Choroid plexus epithelial cell (primary cell): ENCODE data around the gene MARCHF4.
"Not testable (repeated sequence)": the region's sequence is repeated elsewhere in the genome, so short reads cannot be mapped to it uniquely, and the experiment has no call there.

Experiments used
- DNase-seq: peaks from one replicate; pipeline ENCODE4 v3.0.0-alpha.2; 2010; ENCODE audit warnings: low read depth
- H3K4me3 ChIP-seq: 2 replicates; pipeline ENCODE4 v1.5.1; 2011; ENCODE audit warnings: low read depth, mild to moderate bottlenecking, control low read depth, low read length, moderate library complexity
- CTCF ChIP-seq: conservative IDR thresholded peaks from 2 replicates; pipeline ENCODE4 v1.5.1; 2011; ENCODE audit warnings: low read depth, mild to moderate bottlenecking, control low read depth, inconsistent platforms, low read length, moderate library complexity

MARCHF4 gene

GRCh38 chr2:216392018-216392562, 19.8 kb upstream of the MARCHF4 start:
- no peak for TF ChIP-seq CTCF
- H3K4me3 ChIP-seq, result no peak overlapping the region
- DNase-seq, result no peak

GRCh38 chr2:216391401-216391800, 19.1 kb upstream of the MARCHF4 start:
- TF ChIP-seq CTCF, result no peak
- no peak for DNase-seq
- H3K4me3 ChIP-seq, result no peak overlapping the region

DNA sequence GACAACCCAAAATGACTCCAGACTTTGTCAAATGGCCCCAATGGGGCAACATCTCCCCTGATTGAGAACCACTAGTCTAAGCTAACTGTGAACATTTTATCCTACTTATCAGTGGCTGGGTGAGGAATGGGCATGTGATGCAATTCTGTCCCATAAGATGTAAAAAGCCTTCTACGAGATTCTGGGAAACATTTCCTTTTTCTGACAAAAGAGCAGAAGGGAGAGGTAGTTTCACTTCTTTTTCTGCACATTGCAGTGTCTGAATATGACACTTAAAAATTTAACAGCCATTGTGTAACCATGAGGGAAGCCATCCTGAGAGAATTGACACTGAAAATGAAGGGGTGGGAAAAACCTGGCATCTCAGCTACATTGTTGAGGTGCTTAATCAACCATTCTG, 17.3 kb upstream of the MARCHF4 start:
- H3K4me3 ChIP-seq, result no peak overlapping the region
- TF ChIP-seq CTCF, result no peak
- DNase-seq, result peak; percentile 21

GRCh38 chr2:216388046-216388884, 16.0 kb upstream of the MARCHF4 start:
- TF ChIP-seq CTCF, result no peak
- no peak for DNase-seq
- H3K4me3 ChIP-seq, result no peak overlapping the region

GRCh38 chr2:216387262-216387661, 15.0 kb upstream of the MARCHF4 start:
- no peak for TF ChIP-seq CTCF
- DNase-seq, result no peak
- H3K4me3 ChIP-seq, result no peak overlapping the region

DNA sequence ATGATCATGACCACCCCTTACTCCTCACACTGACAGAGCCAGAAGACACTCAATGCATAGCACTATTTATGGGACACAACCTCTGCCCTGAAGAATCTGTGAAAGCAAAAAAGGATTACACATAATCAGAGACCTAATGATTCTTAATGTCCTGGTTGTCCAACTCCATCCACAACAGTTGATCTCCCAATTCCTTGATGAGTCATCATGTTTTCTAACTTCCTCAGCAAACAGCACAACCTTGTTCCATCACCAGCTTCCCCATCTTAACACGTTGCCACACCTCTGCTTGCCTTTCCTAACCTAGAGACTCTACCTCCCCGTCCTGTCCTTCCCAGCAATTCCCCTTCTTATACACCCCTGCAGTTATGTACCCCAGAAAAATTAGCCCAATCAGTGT, 13.2 kb upstream of the MARCHF4 start:
- no peak for TF ChIP-seq CTCF
- no peak overlapping the region for H3K4me3 ChIP-seq
- no peak for DNase-seq

DNA sequence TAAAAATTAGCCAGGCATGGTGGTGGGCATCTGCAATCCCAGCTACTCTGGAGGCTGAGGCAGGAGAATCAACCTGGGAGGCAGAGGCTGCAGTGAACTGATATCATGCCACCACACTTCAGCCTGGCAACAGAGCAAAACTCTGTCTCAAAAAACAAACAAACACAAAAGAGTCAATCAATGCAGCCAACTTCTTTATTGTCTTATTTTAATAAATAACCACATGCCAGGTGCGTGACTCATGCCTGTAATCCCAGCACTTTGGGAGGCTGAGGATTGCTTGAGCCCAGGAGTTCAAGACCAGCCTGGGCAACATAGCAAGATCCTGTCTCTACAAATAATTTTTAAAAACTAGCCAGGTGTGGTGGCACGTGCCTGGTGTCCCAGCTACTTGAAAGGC, 12.1 kb upstream of the MARCHF4 start:
- not testable (repeated sequence) for DNase-seq, H3K4me3 ChIP-seq
